IMR-90 (cell line): ENCODE measurements around the gene TRPM1. TPM values are rescaled to one million over a fixed set of nuclear protein-coding genes. Genes with fewer than 3 reads are reported as not detected.

ENCODE experiments used
- ATAC-seq: fragments of 200-7000 bp; cut with Tn5 transposase; 2 replicates; pipeline ENCODE4 v1.9.1; 2020; ENCODE audit warnings: low read depth, mild to moderate bottlenecking, moderate library complexity
- BruUV-seq: library from RNA; stranded (reverse); fragments of 400-500 nt; replicated peaks from 2 replicates; lab custom pipeline; 2021; lab: Mats Ljungman, UMichigan
- CTCF ChIA-PET: fragments of 300-600 bp; formaldehyde crosslinking; extraction: SDS; loops from one replicate; lab custom pipeline; 2021; ENCODE audit warnings: antibody characterized with exemption; lab: Yijun Ruan, JAX
- POLR2A ChIA-PET: fragments of 300-600 bp; sonication (Branson Sonifier 250); formaldehyde crosslinking; loops from one replicate; lab custom pipeline; 2022; ENCODE audit warnings: antibody characterized with exemption; ENCODE audit not compliant: unreplicated experiment; lab: Charles Lee
- DNase-seq: peaks from one replicate; pipeline ENCODE4 v3.0.0; 2013
- H2AFZ ChIP-seq: replicated peaks from 2 replicates; pipeline ENCODE3; 2013; ENCODE audit warnings: low read length, mild to moderate bottlenecking; ENCODE audit not compliant: poor library complexity
- H2AK5ac ChIP-seq: 2 replicates; pipeline ENCODE4 v1.6.1; 2013; ENCODE audit warnings: low read depth, low read length, inconsistent platforms
- H2AK9ac ChIP-seq: replicated peaks from 2 replicates; pipeline ENCODE3; 2013; ENCODE audit warnings: mild to moderate bottlenecking, low read depth, low read length, moderate library complexity; ENCODE audit not compliant: poor library complexity
- H2BK120ac ChIP-seq: 2 replicates; pipeline ENCODE4 v1.6.1; 2013; ENCODE audit warnings: low read depth, low read length, inconsistent platforms
- H2BK15ac ChIP-seq: 3 replicates; pipeline ENCODE4 v1.6.1; 2013; ENCODE audit warnings: low read depth, low read length, inconsistent platforms
- H2BK20ac ChIP-seq: 2 replicates; pipeline ENCODE4 v1.6.1; 2013; ENCODE audit warnings: low read depth, mild to moderate bottlenecking, inconsistent platforms, low read length, moderate library complexity
- H2BK5ac ChIP-seq: 2 replicates; pipeline ENCODE4 v1.6.1; 2013; ENCODE audit warnings: mild to moderate bottlenecking, low read depth, low read length, inconsistent platforms; ENCODE audit not compliant: poor library complexity, severe bottlenecking
- H3K14ac ChIP-seq: replicated peaks from 2 replicates; pipeline ENCODE4 v1.6.1; 2013; ENCODE audit warnings: low read depth, low read length, inconsistent platforms
- H3K18ac ChIP-seq: 2 replicates; pipeline ENCODE4 v1.6.1; 2013; ENCODE audit warnings: low read depth, low read length, control low read depth
- H3K23ac ChIP-seq: 2 replicates; pipeline ENCODE4 v1.6.1; 2013; ENCODE audit warnings: low read depth, low read length, inconsistent platforms
- H3K27ac ChIP-seq: 2 replicates; pipeline ENCODE4 v1.5.1; 2013; ENCODE audit warnings: mild to moderate bottlenecking, control low read depth, low read length; ENCODE audit not compliant: insufficient read depth
- H3K27me3 ChIP-seq: 2 replicates; pipeline ENCODE4 v1.6.1; 2013; ENCODE audit warnings: low read length; ENCODE audit not compliant: control insufficient read depth, insufficient read depth
- H3K36me3 ChIP-seq: 2 replicates; pipeline ENCODE4 v1.6.1; 2013; ENCODE audit warnings: low read length, mixed read lengths; ENCODE audit not compliant: control insufficient read depth, insufficient read depth
- H3K4ac ChIP-seq: 2 replicates; pipeline ENCODE4 v1.6.1; 2013; ENCODE audit warnings: low read depth, low read length, inconsistent platforms
- H3K4me1 ChIP-seq: 2 replicates; pipeline ENCODE4 v1.6.1; 2013; ENCODE audit warnings: low read length, mixed read lengths; ENCODE audit not compliant: control insufficient read depth, insufficient read depth
- H3K4me2 ChIP-seq: 2 replicates; pipeline ENCODE4 v1.6.1; 2013; ENCODE audit warnings: low read depth, mild to moderate bottlenecking, control low read depth, low read length, moderate library complexity
- H3K4me3 ChIP-seq: 2 replicates; pipeline ENCODE4 v1.5.1; 2013; ENCODE audit warnings: low read depth, mild to moderate bottlenecking, control low read depth, low read length, moderate library complexity; ENCODE audit not compliant: insufficient read depth
- H3K56ac ChIP-seq: 2 replicates; pipeline ENCODE4 v1.6.1; 2013; ENCODE audit warnings: low read length, inconsistent platforms; ENCODE audit not compliant: insufficient read depth; ENCODE audit errors: extremely low read depth
- H3K79me1 ChIP-seq, 2 experiments: 2 replicates each; pipeline ENCODE4 v1.6.1; 2013; ENCODE audit warnings: low read length in 2 of 2, inconsistent platforms in 1 of 2, low read depth in 1 of 2
- H3K9ac ChIP-seq: 2 replicates; pipeline ENCODE4 v1.6.1; 2013; ENCODE audit warnings: low read depth, low read length, control low read depth
- H3K9me1 ChIP-seq: 2 replicates; pipeline ENCODE4 v1.6.1; 2013; ENCODE audit warnings: low read length, inconsistent platforms; ENCODE audit not compliant: insufficient read depth
- H3K9me3 ChIP-seq: 2 replicates; pipeline ENCODE4 v1.6.1; 2013; ENCODE audit warnings: low read length; ENCODE audit not compliant: control insufficient read depth, insufficient read depth
- H4K20me1 ChIP-seq: 2 replicates; pipeline ENCODE4 v1.6.1; 2013; ENCODE audit warnings: low read length, inconsistent platforms; ENCODE audit not compliant: insufficient read depth
- H4K5ac ChIP-seq: 2 replicates; pipeline ENCODE4 v1.6.1; 2013; ENCODE audit warnings: mild to moderate bottlenecking, low read depth, low read length, control low read depth
- H4K8ac ChIP-seq, 2 experiments: 2 replicates each; pipeline ENCODE4 v1.6.1; 2013; ENCODE audit warnings: low read depth in 2 of 2, low read length in 2 of 2, control low read depth in 1 of 2, inconsistent platforms in 1 of 2
- H4K91ac ChIP-seq: 2 replicates; pipeline ENCODE4 v1.6.1; 2013; ENCODE audit warnings: low read depth, low read length, inconsistent platforms; ENCODE audit not compliant: insufficient read depth
- CEBPB ChIP-seq: IDR thresholded peaks from 2 replicates; pipeline ENCODE4 v1.6.1; 2012; ENCODE audit warnings: low read depth, low read length, improper control_type of control experiment
- CHD1 ChIP-seq: IDR thresholded peaks from 2 replicates; pipeline ENCODE4 v1.6.1; 2012; ENCODE audit warnings: low read depth, low read length, improper control_type of control experiment
- FOS ChIP-seq: fragments of 150-350 bp; IDR thresholded peaks from 2 replicates; pipeline ENCODE4 v1.6.1; 2016; ENCODE audit warnings: low read depth, low read length
- MAFK ChIP-seq: IDR thresholded peaks from 2 replicates; pipeline ENCODE4 v1.6.1; 2012; ENCODE audit warnings: low read depth, low read length, improper control_type of control experiment
- MAZ ChIP-seq: IDR thresholded peaks from 2 replicates; pipeline ENCODE4 v1.6.1; 2012; ENCODE audit warnings: low read depth, mild to moderate bottlenecking, low read length, improper control_type of control experiment, moderate library complexity, borderline replicate concordance
- MXI1 ChIP-seq: IDR thresholded peaks from 2 replicates; pipeline ENCODE4 v1.6.1; 2012; ENCODE audit warnings: low read depth, mild to moderate bottlenecking, low read length, moderate library complexity, borderline replicate concordance
- RCOR1 ChIP-seq: IDR thresholded peaks from 2 replicates; pipeline ENCODE4 v1.6.1; 2012; ENCODE audit warnings: mild to moderate bottlenecking, low read length, improper control_type of control experiment; ENCODE audit not compliant: insufficient replicate concordance
- RFX5 ChIP-seq: IDR thresholded peaks from 2 replicates; pipeline ENCODE4 v1.8.0; 2012; ENCODE audit warnings: low read depth, mild to moderate bottlenecking, low read length, moderate library complexity
- WGBS, 2 experiments: methylation state at CpG; one replicate each; pipeline versions ENCODE4 v1.1.5 to v1.1.7; 2013; ENCODE audit warnings: missing lambda C conversion rate in 2 of 2; ENCODE audit not compliant: insufficient read length in 1 of 2; ENCODE audit errors: extremely low coverage in 2 of 2; 5-methylcytosine and 5-hydroxymethylcytosine counted together
- dilution Hi-C: fragments of 300-500 bp; cut with HindIII; formaldehyde crosslinking; loops from one replicate; pipeline ENCODE4 v1.14.3; 2018; ENCODE audit warnings: low sequenced_read_pairs; ENCODE audit not compliant: unreplicated experiment
- in situ Hi-C: fragments of 300-500 bp; cut with MboI; formaldehyde crosslinking; loops from 3 replicates; pipeline ENCODE4 v1.14.3; 2019; ENCODE audit warnings: low sequenced_read_pairs, inconsistent platforms, mixed read lengths
- intact Hi-C: fragments of 100-400 bp; cut with micrococcal nuclease; formaldehyde crosslinking; loops from 2 replicates; pipeline ENCODE4 v1.10.0; 2022
- polyA plus RNA-seq, 3 experiments: library from polyadenylated mRNA; depleted of rRNA; stranded (reverse); fragments of >200 nt; gene quantifications; 2 replicates each; pipeline ENCODE4 v1.2.3, GENCODE V29; 2012; ENCODE audit warnings: low replicate concordance in 1 of 3
- total RNA-seq: library from RNA; depleted of rRNA; stranded (reverse); fragments of >200 nt; gene quantifications from 2 replicates; pipeline ENCODE4 v1.2.3, GENCODE V29; 2012
- TF ChIP-seq, protein P1 (sequence below): fragments of 150-350 bp; IDR thresholded peaks from 2 replicates; pipeline ENCODE4 v1.6.1; 2017; ENCODE audit warnings: mild to moderate bottlenecking, antibody characterized with exemption, low read length, low read depth
- TF ChIP-seq, protein P2 (sequence below): conservative IDR thresholded peaks from 2 replicates; pipeline ENCODE4 v1.5.1; 2012; ENCODE audit warnings: mild to moderate bottlenecking, low read depth, low read length, improper control_type of control experiment

Gene TRPM1
- total and polyA plus RNA-seq, 2 of the 4 experiments (the other 2 are of a cell fraction) = not detected

DNA sequence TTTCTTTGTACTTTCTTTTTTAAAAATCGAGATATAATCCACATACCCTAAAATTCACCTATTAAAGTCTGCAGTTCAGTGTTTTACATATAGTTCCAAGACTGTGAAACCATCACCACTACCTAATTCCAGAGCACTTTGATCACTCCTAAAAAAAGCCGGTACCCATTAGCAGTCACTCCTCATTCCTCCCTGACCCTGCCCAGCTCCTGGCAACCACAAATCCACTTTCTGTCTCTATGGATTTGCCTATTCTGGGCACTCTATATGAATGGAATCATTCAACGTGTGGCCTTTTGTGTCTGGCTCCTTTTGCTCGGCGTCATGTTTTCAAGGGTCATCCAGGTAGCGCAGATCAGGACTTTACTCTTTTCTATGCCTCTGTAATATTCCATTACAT is 17.3 kb downstream of the TRPM1 start:
- ChIA-PET CTCF (no interaction called here), POLR2A (no interaction called here)
- H3K23ac ChIP-seq = no peak overlapping the region
- H2AK9ac ChIP-seq = no peak overlapping the region
- peaks cover 5% of the 10 kb centered on the region; the same call in 1 of the 2 replicates for H3K27me3 ChIP-seq
- no peak overlapping the region for H3K14ac ChIP-seq
- H3K9me3 ChIP-seq = peaks cover 2% of the 10 kb centered on the region; the same call in 1 of the 2 replicates
- BruUV-seq = no TSS peak
- no peak overlapping the region for H4K8ac ChIP-seq
- H2AK5ac ChIP-seq = no peak overlapping the region
- TF ChIP-seq RCOR1 (no peak), MXI1 (no peak), CHD1 (no peak), CEBPB (no peak), FOS (no peak), MAFK (no peak), MAZ (no peak), RFX5 (no peak)
- TF ChIP-seq, protein P1, sequence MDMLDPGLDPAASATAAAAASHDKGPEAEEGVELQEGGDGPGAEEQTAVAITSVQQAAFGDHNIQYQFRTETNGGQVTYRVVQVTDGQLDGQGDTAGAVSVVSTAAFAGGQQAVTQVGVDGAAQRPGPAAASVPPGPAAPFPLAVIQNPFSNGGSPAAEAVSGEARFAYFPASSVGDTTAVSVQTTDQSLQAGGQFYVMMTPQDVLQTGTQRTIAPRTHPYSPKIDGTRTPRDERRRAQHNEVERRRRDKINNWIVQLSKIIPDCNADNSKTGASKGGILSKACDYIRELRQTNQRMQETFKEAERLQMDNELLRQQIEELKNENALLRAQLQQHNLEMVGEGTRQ = no peak
- TF ChIP-seq, protein P2, sequence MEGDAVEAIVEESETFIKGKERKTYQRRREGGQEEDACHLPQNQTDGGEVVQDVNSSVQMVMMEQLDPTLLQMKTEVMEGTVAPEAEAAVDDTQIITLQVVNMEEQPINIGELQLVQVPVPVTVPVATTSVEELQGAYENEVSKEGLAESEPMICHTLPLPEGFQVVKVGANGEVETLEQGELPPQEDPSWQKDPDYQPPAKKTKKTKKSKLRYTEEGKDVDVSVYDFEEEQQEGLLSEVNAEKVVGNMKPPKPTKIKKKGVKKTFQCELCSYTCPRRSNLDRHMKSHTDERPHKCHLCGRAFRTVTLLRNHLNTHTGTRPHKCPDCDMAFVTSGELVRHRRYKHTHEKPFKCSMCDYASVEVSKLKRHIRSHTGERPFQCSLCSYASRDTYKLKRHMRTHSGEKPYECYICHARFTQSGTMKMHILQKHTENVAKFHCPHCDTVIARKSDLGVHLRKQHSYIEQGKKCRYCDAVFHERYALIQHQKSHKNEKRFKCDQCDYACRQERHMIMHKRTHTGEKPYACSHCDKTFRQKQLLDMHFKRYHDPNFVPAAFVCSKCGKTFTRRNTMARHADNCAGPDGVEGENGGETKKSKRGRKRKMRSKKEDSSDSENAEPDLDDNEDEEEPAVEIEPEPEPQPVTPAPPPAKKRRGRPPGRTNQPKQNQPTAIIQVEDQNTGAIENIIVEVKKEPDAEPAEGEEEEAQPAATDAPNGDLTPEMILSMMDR = no peak
- no peak overlapping the region for H2BK20ac ChIP-seq
- no peaks in the 10 kb centered on the region for H4K20me1 ChIP-seq
- intact Hi-C loops (no loop called here), dilution Hi-C loops (no loop called here), in situ Hi-C loops (no loop called here)
- H3K9ac ChIP-seq = no peak overlapping the region
- H3K4me2 ChIP-seq = no peak overlapping the region
- no peak overlapping the region for H2AFZ ChIP-seq
- no peak overlapping the region for H2BK120ac ChIP-seq
- DNase-seq (no peak), ATAC-seq (no peak)
- 88% methylated on average over 1 of the region's 6 CpGs; no CpG with 5 or more reads in 1 of the 2 experiments for WGBS, 2 experiments
- no peak overlapping the region for H3K4me3 ChIP-seq
- no peaks in the 10 kb centered on the region for H3K36me3 ChIP-seq
- H3K9me1 ChIP-seq = no peaks in the 10 kb centered on the region; the same call in 1 of the 2 replicates
- H3K4ac ChIP-seq = no peak overlapping the region
- no peak overlapping the region for H4K91ac ChIP-seq
- no peak overlapping the region for H3K18ac ChIP-seq
- H2BK15ac ChIP-seq = no peak overlapping the region
- no peak overlapping the region for H2BK5ac ChIP-seq
- no peak overlapping the region for H3K56ac ChIP-seq
- peaks cover 6% of the 10 kb centered on the region; the same call in 1 of the 2 replicates for H3K4me1 ChIP-seq
- no peaks in the 10 kb centered on the region for H3K79me1 ChIP-seq
- H4K5ac ChIP-seq = no peak overlapping the region
- no peak overlapping the region for H3K27ac ChIP-seq
